Erythroblast (primary cell): ENCODE measurements around the gene CCDC136.

ENCODE experiments used
- GATA1 ChIP-seq: IDR thresholded peaks from 2 replicates; pipeline ENCODE4 v1.6.1; 2011; ENCODE audit warnings: low read depth, mild to moderate bottlenecking, control low read depth, low read length, moderate library complexity
- POLR2A ChIP-seq: IDR thresholded peaks from 2 replicates; pipeline ENCODE4 v1.6.1; 2011; ENCODE audit warnings: mild to moderate bottlenecking, low read length

GRCh38 chr7:128811631-128812430 is 20.1 kb downstream of the CCDC136 start:
- TF ChIP-seq POLR2A = no peak
- no peak for TF ChIP-seq GATA1
